Activated naive CD4-positive, alpha-beta T cell treated with anti-CD3 and anti-CD28 coated beads, Interleukin-2, amount 50 U/mL, for 16 hours (primary cell): ENCODE results near the gene NAALADL2.
"Not testable (repeated sequence)": the region's sequence is repeated elsewhere in the genome, so short reads cannot be mapped to it uniquely, and the experiment has no call there.

ENCODE experiments used
- DNase-seq: peaks from one replicate; pipeline ENCODE4 v3.0.0-alpha.2; 2020

The NAALADL2 gene

DNA sequence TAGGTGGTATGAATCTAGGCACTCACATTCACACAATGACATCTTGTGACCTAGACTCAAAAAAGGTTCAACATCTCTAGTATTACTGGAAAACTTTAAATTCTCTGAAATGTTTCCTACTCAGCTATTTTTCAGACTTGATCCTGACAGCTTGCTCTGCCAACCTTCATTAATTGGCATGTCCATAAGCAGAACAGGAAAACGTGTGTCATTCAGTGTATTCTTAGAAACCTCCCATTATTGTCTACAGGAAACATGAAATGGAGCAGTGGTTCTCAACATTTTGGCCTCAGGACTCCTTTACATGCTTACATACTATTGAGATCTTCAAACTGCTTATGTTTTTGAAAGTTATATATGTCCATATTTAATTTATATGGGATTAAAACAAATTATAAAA, 363.2 kb downstream of the NAALADL2 start:
- no peak for DNase-seq

GRCh38 chr3:175224051-175224450, 364.9 kb downstream of the NAALADL2 start:
- DNase-seq, result no peak

DNA sequence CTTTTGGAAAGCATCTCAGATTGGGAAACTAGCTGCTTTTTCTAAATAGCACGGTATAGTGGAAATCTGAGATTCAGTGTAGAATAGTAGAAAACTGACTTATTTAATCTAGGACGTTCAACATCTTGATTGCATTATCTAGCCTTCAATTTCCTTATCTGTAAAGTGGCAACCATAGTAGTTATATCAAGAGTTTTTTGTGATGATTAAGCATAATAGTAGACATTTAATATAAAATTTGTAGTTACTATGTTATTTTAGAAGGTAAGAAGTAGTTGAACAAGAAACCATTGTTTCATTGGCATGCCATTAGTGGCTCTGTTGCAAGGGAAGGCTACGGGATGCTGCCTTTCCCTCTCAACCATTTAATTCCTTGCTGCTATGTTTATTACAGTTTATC, 367.3 kb downstream of the NAALADL2 start:
- DNase-seq, result no peak

- DNase-seq, result no peak
Observed at GRCh38 chr3:175227126-175227525, 368.0 kb downstream of the NAALADL2 start.

DNA sequence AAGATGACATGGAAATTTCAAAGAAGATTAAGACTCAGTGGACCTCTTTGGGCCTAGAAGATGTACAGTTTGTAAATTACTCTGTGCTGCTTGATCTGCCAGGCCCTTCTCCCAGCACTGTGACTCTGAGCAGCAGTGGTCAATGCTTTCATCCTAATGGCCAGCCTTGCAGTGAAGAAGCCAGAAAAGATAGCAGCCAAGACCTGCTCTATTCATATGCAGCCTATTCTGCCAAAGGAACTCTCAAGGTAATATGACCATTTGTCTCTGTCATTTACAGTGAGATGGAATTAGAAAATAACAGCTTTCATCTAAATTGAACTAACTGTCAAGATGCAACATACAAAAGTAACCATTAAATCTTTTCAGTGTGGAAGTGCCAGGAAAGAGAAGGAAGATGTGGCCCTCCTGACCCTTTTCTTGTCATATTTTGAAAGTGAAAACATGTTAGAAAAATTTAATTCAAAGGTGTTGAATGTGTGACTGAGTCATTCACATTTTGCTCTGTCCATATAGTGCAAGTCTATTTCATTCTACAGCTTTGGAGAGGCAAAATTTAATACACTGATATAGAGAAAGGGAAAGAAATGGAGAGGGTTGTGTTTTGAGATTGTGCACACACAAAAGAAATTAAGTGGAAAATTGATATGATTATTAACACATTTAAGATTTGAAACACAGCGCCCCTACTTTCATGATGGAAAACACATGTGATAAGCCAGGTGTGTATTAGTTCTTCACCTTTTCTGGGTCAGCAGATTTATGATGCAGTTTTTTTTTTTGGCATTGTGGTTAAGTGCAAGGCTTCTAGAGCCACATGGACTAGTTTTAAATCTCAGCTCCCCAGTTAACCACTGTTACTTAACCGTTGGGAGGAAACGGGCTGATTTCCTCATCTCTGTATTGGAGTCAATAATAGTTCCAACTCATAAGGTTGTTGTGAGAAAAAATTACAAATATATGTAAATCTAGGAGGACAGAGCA, 375.1 kb downstream of the NAALADL2 start:
- no peak for DNase-seq

DNA sequence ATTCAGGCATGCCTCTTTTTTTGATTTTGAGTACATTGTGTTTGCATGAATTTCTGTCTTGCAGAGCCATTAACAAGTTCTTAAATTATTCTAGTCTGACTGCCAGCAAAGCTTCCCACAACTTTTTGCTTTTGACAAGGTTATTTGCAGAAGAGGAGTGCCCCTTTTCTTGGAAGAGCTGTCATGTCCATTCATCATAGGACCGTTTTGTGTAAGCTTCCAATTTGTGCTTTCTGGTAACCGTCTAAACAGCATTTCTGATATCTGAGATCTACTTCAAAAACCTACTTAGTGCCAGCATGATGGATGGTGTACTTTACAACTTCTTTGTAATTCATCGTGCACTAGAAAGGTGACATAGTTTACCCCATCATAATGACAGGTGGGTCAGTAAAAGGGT, 379.7 kb downstream of the NAALADL2 start:
- no peak for DNase-seq

DNA sequence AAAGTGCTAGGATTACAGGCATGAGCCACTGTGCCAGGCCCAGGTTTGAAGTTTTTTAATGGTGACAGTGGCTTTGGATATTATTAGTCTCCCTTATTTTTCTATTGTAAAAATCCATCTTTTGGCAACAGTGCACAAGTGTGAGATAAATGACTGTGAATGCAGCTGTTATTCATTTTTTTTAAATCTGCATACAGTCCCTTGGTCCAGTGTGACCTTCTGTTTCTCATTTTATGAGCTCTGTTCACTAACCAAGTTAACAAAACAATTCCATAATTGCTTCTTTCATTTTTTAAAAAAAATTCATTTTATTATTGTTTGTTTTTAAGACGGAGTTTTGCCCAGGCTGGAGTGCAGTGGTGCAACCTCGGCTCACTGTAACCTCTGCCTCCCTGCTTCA, 381.8 kb downstream of the NAALADL2 start:
- DNase-seq, result no peak

DNA sequence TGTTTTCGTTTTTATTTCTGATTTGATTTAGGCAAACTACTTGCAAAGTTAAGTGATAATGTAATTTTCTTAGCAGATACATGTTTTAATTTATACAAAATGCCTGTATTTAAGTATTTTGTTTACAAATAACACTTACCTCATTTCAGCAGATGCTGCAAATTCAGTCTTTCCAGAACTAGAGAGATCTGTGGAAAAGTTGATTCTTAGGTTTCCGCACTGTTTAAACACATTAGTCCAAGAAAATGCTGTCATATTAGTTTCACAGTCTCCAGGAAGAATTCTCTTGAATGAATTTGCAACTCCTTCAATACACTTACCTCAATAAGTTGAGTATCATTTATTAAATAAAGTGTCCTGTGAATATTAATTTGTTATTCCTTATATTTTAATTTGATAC, 383.1 kb downstream of the NAALADL2 start:
- no peak for DNase-seq

- no peak for DNase-seq
Observed at GRCh38 chr3:175246234-175246633, 387.1 kb downstream of the NAALADL2 start.

DNA sequence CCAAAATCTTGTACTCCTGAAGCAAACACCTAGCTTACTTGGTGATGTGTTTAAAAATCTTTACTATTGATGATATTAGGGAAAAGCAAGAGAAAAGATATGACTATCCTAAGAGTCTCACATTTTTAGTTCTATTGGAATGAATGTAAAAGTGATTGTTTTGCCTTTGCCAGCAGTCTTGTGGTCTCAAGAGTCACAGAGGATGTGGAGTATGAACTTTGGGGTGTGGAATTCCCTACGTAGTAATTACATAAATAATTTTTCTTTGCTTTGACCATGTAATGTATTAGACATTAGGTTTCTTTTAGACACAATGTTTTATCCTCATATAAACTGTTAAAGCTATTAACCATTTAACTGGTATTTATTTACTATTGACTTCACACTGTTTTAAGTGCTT, 387.6 kb downstream of the NAALADL2 start:
- no peak for DNase-seq

DNA sequence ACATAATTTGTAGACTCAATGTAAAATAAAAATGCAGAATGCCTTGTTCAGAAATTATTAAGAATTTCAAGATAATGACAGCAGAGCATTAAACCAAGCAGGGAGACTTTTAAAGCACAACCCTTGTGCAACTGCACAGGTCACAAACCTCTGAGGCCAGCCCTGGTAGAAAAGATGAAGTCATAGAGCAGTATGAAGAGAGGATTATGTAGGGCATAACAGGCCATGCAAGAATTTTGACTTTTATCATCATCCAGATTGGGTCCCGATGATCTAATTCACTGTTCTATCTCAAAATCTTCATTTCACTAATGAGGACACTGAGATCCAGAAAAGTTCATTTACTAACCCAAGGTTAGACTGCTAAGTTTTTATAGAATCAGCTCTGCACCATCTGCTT, 388.5 kb downstream of the NAALADL2 start:
- DNase-seq, result no peak

DNA sequence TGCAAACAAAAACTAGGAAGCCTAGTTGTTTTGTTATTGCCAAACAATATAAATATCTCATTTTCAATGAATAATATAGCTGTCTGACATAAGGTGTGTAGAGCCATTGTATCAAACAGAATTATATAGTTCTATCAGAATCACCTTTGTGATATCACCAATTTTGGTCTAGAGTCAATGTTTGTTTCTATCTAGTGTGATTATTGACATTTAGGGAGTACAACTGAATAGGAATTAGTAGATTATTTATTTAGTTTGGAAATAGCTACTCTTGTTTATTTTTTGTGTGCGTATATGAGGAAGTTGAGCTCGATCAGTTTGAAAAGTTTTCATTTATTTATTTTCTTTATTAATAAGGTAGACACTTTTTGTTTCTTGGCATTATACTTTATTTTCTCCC, 389.7 kb downstream of the NAALADL2 start:
- no peak for DNase-seq

GRCh38 chr3:175255698-175256097, 396.6 kb downstream of the NAALADL2 start:
- DNase-seq, result no peak

DNA sequence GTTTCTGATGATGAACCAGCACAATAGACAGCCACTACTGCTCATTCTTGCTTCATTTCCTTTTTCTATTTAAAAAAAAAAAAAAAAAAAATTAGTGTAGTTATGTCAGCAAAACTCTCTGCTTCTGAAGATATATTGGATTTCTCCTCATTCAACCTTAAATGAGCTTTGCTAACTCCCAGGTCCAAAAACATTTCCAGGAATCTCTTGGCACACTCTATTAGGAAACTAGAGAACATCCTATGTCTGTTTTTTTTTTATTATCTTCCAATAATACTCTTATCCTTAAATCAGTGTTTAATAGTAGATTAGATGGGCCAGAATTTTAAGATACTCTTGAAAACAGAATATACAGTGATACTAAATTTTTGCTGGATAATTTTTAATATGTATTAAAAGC, 398.0 kb downstream of the NAALADL2 start:
- DNase-seq, result no peak

GRCh38 chr3:175258763-175259162, 399.6 kb downstream of the NAALADL2 start:
- no peak for DNase-seq

- no peak for DNase-seq
Observed at GRCh38 chr3:175260145-175260794, 401.1 kb downstream of the NAALADL2 start.

DNA sequence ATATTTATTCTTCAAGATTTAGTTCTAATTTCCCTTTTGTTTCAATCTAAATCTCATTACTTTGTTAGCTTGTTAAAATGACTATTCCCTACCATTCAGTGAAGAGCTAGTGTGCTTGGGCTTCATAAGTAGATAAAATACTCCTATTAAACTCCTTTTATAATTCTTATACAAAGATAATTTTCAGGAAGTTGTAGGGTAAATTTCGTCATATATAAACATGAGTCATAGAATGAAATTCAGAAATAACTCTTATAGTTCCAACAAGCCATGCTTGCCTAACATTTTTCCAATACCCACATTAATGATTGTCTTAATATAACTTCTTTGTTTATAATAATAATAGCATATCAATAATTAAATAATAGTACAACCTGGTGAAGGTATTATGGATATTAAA, 407.3 kb downstream of the NAALADL2 start:
- no peak for DNase-seq

GRCh38 chr3:175267121-175267531, 408.0 kb downstream of the NAALADL2 start:
- no peak for DNase-seq

GRCh38 chr3:175267561-175267960, 408.4 kb downstream of the NAALADL2 start:
- no peak for DNase-seq

- DNase-seq, result no peak
Observed at GRCh38 chr3:175269394-175269793, 410.3 kb downstream of the NAALADL2 start.

GRCh38 chr3:175270198-175270837, 411.2 kb downstream of the NAALADL2 start:
- no peak for DNase-seq

- no peak for DNase-seq
Observed at GRCh38 chr3:175270866-175271265, 411.7 kb downstream of the NAALADL2 start.

- DNase-seq, result not testable (repeated sequence)
Observed at GRCh38 chr3:175271465-175271864, 412.3 kb downstream of the NAALADL2 start.

DNA sequence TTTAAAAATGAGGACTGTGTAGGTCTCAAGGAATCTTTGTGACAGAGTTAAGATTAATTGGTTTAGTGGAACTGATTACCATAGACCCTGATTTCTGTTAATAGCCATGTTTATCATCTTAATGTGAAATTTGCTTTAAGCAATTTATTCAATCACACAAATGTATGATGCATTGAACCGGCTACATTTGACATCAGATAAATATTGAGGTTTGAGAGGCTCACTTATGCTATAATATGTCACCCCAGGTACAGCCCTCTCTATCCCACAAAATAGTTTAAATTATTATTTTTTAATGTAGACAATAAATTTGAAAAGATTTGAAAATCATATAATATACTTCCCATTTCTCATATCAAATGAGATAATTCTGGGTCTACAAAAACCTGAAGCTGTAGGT, 413.3 kb downstream of the NAALADL2 start:
- no peak for DNase-seq
